Mucosa of stomach (tissue), 1 donor: ENCODE data around the gene ELP4.

Experiments
- H3K27me3 ChIP-seq: one replicate; pipeline ENCODE4 v1.7.0; 2013; ENCODE audit warnings: mild to moderate bottlenecking, low read length; ENCODE audit not compliant: control insufficient read depth, insufficient read depth
- H3K36me3 ChIP-seq: one replicate; pipeline ENCODE4 v1.7.0; 2013; ENCODE audit warnings: low read length; ENCODE audit not compliant: control insufficient read depth, insufficient read depth
- H3K4me1 ChIP-seq: one replicate; pipeline ENCODE4 v1.7.0; 2013; ENCODE audit warnings: mild to moderate bottlenecking, low read length; ENCODE audit not compliant: control insufficient read depth, insufficient read depth
- H3K4me3 ChIP-seq: one replicate; pipeline ENCODE4 v1.7.0; 2013; ENCODE audit warnings: low read length
- H3K9ac ChIP-seq: one replicate; pipeline ENCODE4 v1.7.0; 2013; ENCODE audit warnings: mild to moderate bottlenecking, low read length, moderate library complexity
- H3K9me3 ChIP-seq: one replicate; pipeline ENCODE4 v1.7.0; 2013; ENCODE audit warnings: mild to moderate bottlenecking, low read length, moderate library complexity; ENCODE audit not compliant: control insufficient read depth
- donor health status: Pancreatic carcinoma.

ELP4 gene

DNA sequence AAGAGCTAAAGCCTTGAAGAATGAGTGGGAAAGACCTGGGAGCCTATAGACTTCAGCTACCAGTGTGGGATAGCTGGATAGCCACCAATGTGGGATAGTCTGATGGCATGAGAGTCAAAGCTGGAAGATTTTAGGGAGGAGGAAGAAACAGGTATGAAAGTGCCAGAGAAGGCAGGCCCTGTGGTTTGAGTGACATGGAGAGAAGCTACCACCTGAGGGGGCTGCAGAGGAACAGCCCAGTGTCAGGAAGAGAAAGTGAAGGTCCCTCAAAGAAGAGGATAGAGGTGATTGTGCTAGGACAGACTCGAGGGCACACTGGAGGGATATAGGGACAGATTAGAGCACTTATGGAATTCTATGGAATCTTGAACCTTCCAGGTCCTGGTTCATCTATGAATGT, 324.7 kb downstream of the ELP4 start:
- Histone ChIP-seq H3K4me3 (no peak overlapping the region), H3K27me3 (peaks cover 19% of the 10 kb centered on the region), H3K9me3 (no peaks in the 10 kb centered on the region), H3K9ac (no peak overlapping the region), H3K4me1 (no peaks in the 10 kb centered on the region), H3K36me3 (no peaks in the 10 kb centered on the region)
